Spleen (tissue), 7 donors: ENCODE results near the gene NAA40.

Source experiments
- POLR2A ChIP-seq, 3 donors: fragments of 450-650 bp; IDR thresholded peaks; one replicate each; pipeline ENCODE4 v1.5.1; 2017; ENCODE audit warnings: antibody characterized with exemption in 3 of 3, mild to moderate bottlenecking in 1 of 3
- TF ChIP-seq, protein P1 (sequence below), 11 experiments: fragments of 200-600 bp in 7 of 11; fragments of 450-650 bp in 4 of 11; sonication (generic) in 4 of 11; IDR thresholded peaks in 8 of 11; conservative IDR thresholded peaks in 3 of 11; 1 replicate in 7 of 11; 2 replicates in 4 of 11; pipeline versions ENCODE4 v1.4.0 to v1.8.0; 2016 to 2021; ENCODE audit warnings: antibody characterized with exemption in 11 of 11, inconsistent platforms in 4 of 11, mild to moderate bottlenecking in 1 of 11
- donor health status: DM: no; HTN: no; CAD: no; lungs with moderate emphysema.
- donor health status: DM: no; HTN: no; CAD: no.
- donor health status: DM: no; HTN: no; CAD: no.

DNA sequence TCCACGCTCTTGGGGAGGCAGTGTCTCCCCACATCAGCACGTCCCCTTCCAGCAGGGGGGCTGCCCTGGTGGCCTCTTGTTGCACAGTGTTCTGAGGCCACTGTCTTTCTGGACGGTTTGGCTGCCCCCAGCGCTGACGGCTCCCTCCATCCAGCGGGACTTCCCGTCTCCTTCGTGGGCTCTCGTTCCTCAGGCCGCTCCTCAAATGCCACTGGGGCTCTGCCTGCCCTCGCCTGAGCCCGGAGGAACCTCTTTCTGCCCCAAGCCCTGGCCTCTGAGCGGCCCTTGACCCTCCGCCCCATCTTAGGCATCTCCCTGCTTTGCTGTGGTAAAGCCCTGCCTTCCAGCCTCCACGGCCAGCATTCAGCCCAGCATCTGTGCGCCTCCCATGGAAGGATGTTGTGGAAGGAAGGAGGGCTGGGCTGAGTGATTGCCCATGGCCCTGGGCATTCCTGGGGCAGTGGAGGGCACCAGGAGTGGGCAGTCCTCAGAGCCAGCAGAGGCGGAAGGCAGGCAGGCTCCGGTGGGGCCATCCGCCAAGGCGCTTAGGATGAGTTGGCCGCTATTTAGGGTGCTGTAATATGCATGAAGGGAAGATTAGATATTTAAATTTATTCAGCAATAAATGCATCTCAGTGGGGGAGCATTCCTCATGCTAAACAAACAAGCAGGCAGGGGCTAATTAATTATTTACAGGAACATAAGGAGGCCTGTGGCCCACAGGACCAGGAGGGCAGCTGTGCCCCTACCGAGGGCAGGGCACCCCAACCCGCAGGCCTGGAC, 65.2 kb downstream of the NAA40 start:
- TF ChIP-seq, protein P1, sequence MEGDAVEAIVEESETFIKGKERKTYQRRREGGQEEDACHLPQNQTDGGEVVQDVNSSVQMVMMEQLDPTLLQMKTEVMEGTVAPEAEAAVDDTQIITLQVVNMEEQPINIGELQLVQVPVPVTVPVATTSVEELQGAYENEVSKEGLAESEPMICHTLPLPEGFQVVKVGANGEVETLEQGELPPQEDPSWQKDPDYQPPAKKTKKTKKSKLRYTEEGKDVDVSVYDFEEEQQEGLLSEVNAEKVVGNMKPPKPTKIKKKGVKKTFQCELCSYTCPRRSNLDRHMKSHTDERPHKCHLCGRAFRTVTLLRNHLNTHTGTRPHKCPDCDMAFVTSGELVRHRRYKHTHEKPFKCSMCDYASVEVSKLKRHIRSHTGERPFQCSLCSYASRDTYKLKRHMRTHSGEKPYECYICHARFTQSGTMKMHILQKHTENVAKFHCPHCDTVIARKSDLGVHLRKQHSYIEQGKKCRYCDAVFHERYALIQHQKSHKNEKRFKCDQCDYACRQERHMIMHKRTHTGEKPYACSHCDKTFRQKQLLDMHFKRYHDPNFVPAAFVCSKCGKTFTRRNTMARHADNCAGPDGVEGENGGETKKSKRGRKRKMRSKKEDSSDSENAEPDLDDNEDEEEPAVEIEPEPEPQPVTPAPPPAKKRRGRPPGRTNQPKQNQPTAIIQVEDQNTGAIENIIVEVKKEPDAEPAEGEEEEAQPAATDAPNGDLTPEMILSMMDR (IDR thresholded peaks at IDR 0.05 in 8 of 11, conservative IDR thresholded peaks at IDR 0.05 in 3 of 11), result no peak
- TF ChIP-seq POLR2A (IDR thresholded peaks at IDR 0.05), result no peak
